ENCODE measurements around the gene NBDY. TPM values are rescaled to one million over a fixed set of nuclear protein-coding genes. Genes with fewer than 3 reads are reported as not detected.

NBDY gene
- total RNA-seq, 1 experiment from 2014 or later: 44.7 TPM

GRCh38 chrX:56798866-56799758, 70.1 kb downstream of the NBDY start:
- Mint-ChIP-seq H3K9me3 (no peaks in the 10 kb centered on the region), H3K36me3 (no peaks in the 10 kb centered on the region), H3K27me3 (ENCODE audit: low read depth) (no peaks in the 10 kb centered on the region), H3K4me1 (peaks cover 43% of the 10 kb centered on the region), H3K27ac (0 out of 2 replicates have a peak overlapping the region, but pooled peaks have one; percentile 49), H3K4me3 (no peak overlapping the region)
- CTCF ChIA-PET: interaction anchor here (0.6 kb wide), 1 partner anchor 73 kb away, joined by 3 read pairs; no protein-coding TSS in a partner anchor
- ATAC-seq (no peak), DNase-seq (ENCODE audit: low spot score) (no peak)
- no peak for TF ChIP-seq TEAD1 (CRISPR knock-in tag; IDR thresholded peaks at IDR 0.05)
- no peak for TF ChIP-seq FOXP4 (CRISPR knock-in tag; IDR thresholded peaks at IDR 0.05)
- TF ChIP-seq CTCF (IDR thresholded peaks at IDR 0.05): no peak
- TF ChIP-seq SMAD4 (CRISPR knock-in tag; IDR thresholded peaks at IDR 0.05): no peak
- TF ChIP-seq KAT7 (CRISPR knock-in tag; IDR thresholded peaks at IDR 0.05; ENCODE audit: borderline replicate concordance): no peak
- no peak for TF ChIP-seq PRDM15 (CRISPR knock-in tag; IDR thresholded peaks at IDR 0.05)
- no peak for TF ChIP-seq ZSCAN18 (CRISPR knock-in tag; IDR thresholded peaks at IDR 0.05)
- POLR2A ChIA-PET: no interaction called here

- H3K9me3 Mint-ChIP-seq: no peaks in the 10 kb centered on the region
- H3K4me3 Mint-ChIP-seq: no peak overlapping the region
- ChIA-PET CTCF (no interaction called here), POLR2A (no interaction called here)
- H3K4me1 Mint-ChIP-seq: peaks cover 54% of the 10 kb centered on the region
- DNase-seq (ENCODE audit: low spot score) (no peak), ATAC-seq (no peak)
- H3K27ac Mint-ChIP-seq: peak overlapping the region; percentile 67
- no peaks in the 10 kb centered on the region for H3K27me3 Mint-ChIP-seq (ENCODE audit: low read depth)
- TF ChIP-seq ELF4 (CRISPR knock-in tag; IDR thresholded peaks at IDR 0.05; ENCODE audit: low read depth): no peak
- TF ChIP-seq HMGA2 (CRISPR knock-in tag; IDR thresholded peaks at IDR 0.05): no peak
- TF ChIP-seq ZNF425 (CRISPR knock-in tag; conservative IDR thresholded peaks at IDR 0.05): no peak
- TF ChIP-seq NR3C1 (CRISPR knock-in tag; conservative IDR thresholded peaks at IDR 0.05; ENCODE audit: low read depth): no peak
- TF ChIP-seq PRRX2 (CRISPR knock-in tag; IDR thresholded peaks at IDR 0.05): no peak
- H3K36me3 Mint-ChIP-seq: no peaks in the 10 kb centered on the region
Observed at GRCh38 chrX:56800307-56800706, 71.3 kb downstream of the NBDY start.
